Gastrocnemius medialis (tissue), 4 donors: Measurements from ENCODE around the gene STON2. TPM values are rescaled to one million over a fixed set of nuclear protein-coding genes. Genes with fewer than 3 reads are reported as not detected.

Experiments used
- ATAC-seq, 2 donors: fragments of 150-250 bp; one replicate each; pipeline ENCODE4 v1.9.1; 2016
- DNase-seq, 2 donors: peaks; one replicate each; pipeline ENCODE4 v3.0.0-alpha.2; 2019
- H3K27ac ChIP-seq, 4 donors: fragments of 200-600 bp; sonication (generic); 1 replicate in 1 of 4; 2 replicates in 3 of 4; pipeline ENCODE4 v1.5.1; 2016 to 2018; ENCODE audit warnings: mild to moderate bottlenecking in 2 of 4, moderate library complexity in 1 of 4
- H3K27me3 ChIP-seq, 3 donors: fragments of 200-600 bp; sonication (generic) in 2 of 3; 1 replicate in 1 of 3; 2 replicates in 2 of 3; pipeline versions ENCODE4 v1.5.1 to v1.6.0; 2016 to 2019; ENCODE audit warnings: mild to moderate bottlenecking in 1 of 3, moderate library complexity in 1 of 3
- H3K36me3 ChIP-seq, 2 donors: fragments of 200-600 bp; sonication (generic) in 1 of 2; one replicate each; pipeline ENCODE4 v1.5.1; 2017 to 2018
- H3K4me1 ChIP-seq, 2 donors: fragments of 200-600 bp; sonication (generic) in 1 of 2; one replicate each; pipeline ENCODE4 v1.5.1; 2016 to 2017; ENCODE audit warnings: mild to moderate bottlenecking in 2 of 2
- H3K4me3 ChIP-seq, 4 donors: fragments of 200-600 bp; sonication (generic) in 3 of 4; 1 replicate in 1 of 4; 2 replicates in 3 of 4; pipeline ENCODE4 v1.5.1; 2016 to 2019; ENCODE audit warnings: mild to moderate bottlenecking in 2 of 4
- H3K9me3 ChIP-seq, 3 donors: fragments of 200-600 bp; sonication (generic) in 2 of 3; 1 replicate in 1 of 3; 2 replicates in 2 of 3; pipeline ENCODE4 v1.5.1; 2016 to 2019
- POLR2A ChIP-seq, 2 donors: fragments of 450-650 bp; IDR thresholded peaks; one replicate each; pipeline ENCODE4 v1.6.1; 2017; ENCODE audit warnings: antibody characterized with exemption in 2 of 2, mild to moderate bottlenecking in 2 of 2, moderate library complexity in 2 of 2
- in situ Hi-C, 4 donors: fragments of 200-750 bp; cut with MboI; loops; one replicate each; pipeline versions ENCODE4 v1.15.0 to v1.8.0; 2017; ENCODE audit warnings: low sequenced_read_pairs in 4 of 4
- intact Hi-C: fragments of 100-400 bp; cut with DNase I; formaldehyde crosslinking; loops from one replicate; pipeline ENCODE4 v1.15.1; 2023; ENCODE audit warnings: low total_unique reads
- total RNA-seq, 4 donors: library from RNA; depleted of rRNA; stranded (reverse); fragments of >200 nt; gene quantifications; one replicate each; pipeline versions ENCODE4 v1.1.0 to v1.2.3, GENCODE V29; 2016
- TF ChIP-seq, protein P1 (sequence below), 5 experiments: fragments of 450-650 bp in 3 of 5; fragments of 200-600 bp in 2 of 5; sonication (generic) in 2 of 5; IDR thresholded peaks in 4 of 5; conservative IDR thresholded peaks in 1 of 5; 1 replicate in 4 of 5; 2 replicates in 1 of 5; pipeline ENCODE4 v1.5.1; 2016 to 2019; ENCODE audit warnings: antibody characterized with exemption in 5 of 5, mild to moderate bottlenecking in 3 of 5, moderate library complexity in 3 of 5

STON2 gene
- total RNA-seq, 4 donors from 2014 or later, result 60.2 to 198 (median 161) TPM

DNA sequence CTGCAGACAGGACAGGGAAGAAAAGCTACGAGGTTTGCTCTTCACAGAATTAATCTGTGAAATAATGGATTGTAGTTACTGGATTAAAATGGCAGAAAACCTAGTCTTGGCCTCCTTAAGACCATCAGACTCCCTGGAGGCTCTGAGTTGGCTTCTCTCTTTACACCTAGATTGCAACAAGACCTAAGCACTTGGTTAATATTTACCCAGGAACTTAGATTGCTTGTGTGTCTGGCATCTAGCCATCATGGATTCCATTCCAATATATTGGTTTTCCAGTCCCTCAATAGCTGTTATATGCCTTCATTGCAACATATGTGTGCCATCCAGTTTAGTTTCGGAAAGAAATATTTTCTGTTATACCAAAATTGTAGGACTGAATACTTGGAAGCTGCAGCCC, 177.4 kb downstream of the STON2 start:
- Histone ChIP-seq H3K27ac (peak overlapping the region in 1 of 4 donors; percentile 98), H3K9me3 (no peaks in the 10 kb centered on the region), H3K36me3 (no peaks in the 10 kb centered on the region), H3K27me3 (no peaks in the 10 kb centered on the region), H3K4me3 (no peak overlapping the region), H3K4me1 (peaks cover 18% of the 10 kb centered on the region in 2 donors)
- TF ChIP-seq POLR2A (IDR thresholded peaks at IDR 0.05), result no peak
- TF ChIP-seq, protein P1, sequence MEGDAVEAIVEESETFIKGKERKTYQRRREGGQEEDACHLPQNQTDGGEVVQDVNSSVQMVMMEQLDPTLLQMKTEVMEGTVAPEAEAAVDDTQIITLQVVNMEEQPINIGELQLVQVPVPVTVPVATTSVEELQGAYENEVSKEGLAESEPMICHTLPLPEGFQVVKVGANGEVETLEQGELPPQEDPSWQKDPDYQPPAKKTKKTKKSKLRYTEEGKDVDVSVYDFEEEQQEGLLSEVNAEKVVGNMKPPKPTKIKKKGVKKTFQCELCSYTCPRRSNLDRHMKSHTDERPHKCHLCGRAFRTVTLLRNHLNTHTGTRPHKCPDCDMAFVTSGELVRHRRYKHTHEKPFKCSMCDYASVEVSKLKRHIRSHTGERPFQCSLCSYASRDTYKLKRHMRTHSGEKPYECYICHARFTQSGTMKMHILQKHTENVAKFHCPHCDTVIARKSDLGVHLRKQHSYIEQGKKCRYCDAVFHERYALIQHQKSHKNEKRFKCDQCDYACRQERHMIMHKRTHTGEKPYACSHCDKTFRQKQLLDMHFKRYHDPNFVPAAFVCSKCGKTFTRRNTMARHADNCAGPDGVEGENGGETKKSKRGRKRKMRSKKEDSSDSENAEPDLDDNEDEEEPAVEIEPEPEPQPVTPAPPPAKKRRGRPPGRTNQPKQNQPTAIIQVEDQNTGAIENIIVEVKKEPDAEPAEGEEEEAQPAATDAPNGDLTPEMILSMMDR (IDR thresholded peaks at IDR 0.05 in 4 of 5, conservative IDR thresholded peaks at IDR 0.05 in 1 of 5), result no peak
- in situ Hi-C loops, result no loop called here
- intact Hi-C loops, result loop anchor here (5.0 kb wide), 2 partner anchors 230 to 310 kb away; partner anchors contain the start of gene SEL1L
- no peak for ATAC-seq
- DNase-seq, result no peak

DNA sequence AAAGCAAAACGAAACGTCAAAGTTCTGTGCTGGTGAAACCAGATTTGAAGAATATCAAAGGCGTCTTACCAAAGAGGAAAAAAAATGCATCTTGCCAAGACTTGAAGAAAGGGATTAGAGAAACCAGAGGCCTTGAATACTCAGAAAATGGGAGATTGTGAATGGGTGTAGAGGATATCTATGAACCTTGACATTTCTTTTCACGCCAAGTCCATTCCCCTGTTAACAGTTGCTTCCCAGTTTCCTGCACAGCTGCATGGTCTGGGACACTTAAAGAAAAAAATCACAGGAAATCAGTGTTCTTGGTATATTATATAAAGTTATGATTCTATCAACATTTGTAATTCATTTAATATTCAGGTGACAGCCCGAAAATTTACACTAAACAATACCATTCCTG, 178.0 kb downstream of the STON2 start:
- Histone ChIP-seq H3K27me3 (no peaks in the 10 kb centered on the region), H3K36me3 (no peaks in the 10 kb centered on the region), H3K9me3 (no peaks in the 10 kb centered on the region), H3K27ac (peak overlapping the region; percentile 92 to 98 (median 96)), H3K4me1 (peaks cover 23 to 24% of the 10 kb centered on the region in 2 donors), H3K4me3 (peak overlapping the region in 3 of 4 donors; percentile 58 to 93 (median 74))
- TF ChIP-seq, protein P1 (IDR thresholded peaks at IDR 0.05 in 4 of 5, conservative IDR thresholded peaks at IDR 0.05 in 1 of 5), result no peak
- no peak for TF ChIP-seq POLR2A (IDR thresholded peaks at IDR 0.05)
- intact Hi-C loops (loop anchor here (5.0 kb wide), 2 partner anchors 230 to 310 kb away; partner anchors contain the start of gene SEL1L), in situ Hi-C loops (no loop called here)
- DNase-seq (no peak), ATAC-seq (no peak)

DNA sequence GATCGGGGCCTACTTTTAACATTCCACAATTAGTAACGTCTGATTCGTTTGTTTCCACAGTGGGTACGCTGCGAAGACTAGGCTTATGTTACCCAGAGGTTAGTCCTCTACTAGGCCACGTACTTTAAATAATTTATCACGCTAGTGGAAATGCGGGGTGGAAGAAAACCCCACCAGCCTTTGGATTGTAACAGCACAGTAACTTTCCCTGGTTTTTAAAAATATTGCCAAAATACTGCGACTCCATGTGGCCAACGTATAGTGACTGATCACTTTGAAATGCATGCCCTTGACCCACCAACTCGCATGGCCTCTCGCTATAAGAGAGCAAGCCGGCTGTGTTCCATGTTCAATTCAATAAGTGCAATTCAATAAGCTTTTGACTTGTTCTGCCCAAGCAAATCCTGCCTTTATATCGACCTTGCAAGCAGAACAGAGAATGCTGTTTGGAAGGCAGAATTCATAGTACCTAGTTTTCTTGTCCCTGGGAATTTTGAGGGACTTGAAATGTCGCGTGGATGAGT, 178.5 kb downstream of the STON2 start:
- Histone ChIP-seq H3K27ac (peak overlapping the region; percentile 92 to 98 (median 96)), H3K4me1 (peaks cover 27 to 29% of the 10 kb centered on the region in 2 donors), H3K36me3 (no peaks in the 10 kb centered on the region), H3K27me3 (no peaks in the 10 kb centered on the region), H3K9me3 (no peaks in the 10 kb centered on the region), H3K4me3 (peak overlapping the region; percentile 58 to 93 (median 72))
- no peak for ATAC-seq
- no peak for TF ChIP-seq POLR2A (IDR thresholded peaks at IDR 0.05)
- TF ChIP-seq, protein P1 (IDR thresholded peaks at IDR 0.05 in 4 of 5, conservative IDR thresholded peaks at IDR 0.05 in 1 of 5), result no peak
- in situ Hi-C loops, result no loop called here
- no peak for DNase-seq
- intact Hi-C loops, result loop anchor here (5.0 kb wide), 2 partner anchors 231 to 311 kb away; partner anchors contain the start of gene SEL1L

DNA sequence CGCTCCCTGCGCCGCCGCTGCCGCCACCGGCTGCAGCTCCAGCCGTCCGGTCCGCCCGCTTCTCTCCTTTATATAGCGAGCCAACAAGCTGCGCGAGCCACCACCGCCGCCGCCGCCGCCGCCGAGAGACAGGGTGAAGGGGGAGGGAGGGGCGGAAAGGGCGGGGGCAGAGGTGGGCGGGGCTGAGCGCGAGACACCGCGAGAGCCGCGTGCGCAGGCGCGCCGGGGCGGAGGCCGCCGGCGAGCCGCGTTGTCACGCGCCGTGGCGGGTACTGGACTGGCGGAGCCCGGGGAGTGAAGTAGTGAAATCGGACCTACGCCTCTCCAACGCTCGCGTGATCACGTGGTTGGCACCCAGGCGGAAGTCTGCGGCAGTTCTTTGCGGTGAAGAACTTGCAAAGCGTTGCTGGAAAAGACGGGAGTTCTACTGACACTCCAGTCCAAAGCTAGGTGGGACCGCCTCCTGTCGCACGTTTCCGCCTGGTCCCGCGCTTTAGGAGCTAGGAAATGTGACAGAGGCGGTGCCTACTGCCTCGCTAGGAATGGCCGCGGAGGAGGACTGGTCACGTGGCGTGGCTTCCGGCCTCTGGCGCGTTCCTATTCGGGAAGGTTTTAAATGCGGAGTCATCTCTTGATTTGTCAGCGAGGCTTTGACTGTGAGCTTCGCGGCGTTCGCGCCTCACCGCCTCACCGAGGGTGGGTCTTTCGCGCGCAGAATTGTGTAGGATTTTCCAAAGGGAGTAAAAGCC, 179.1 kb downstream of the STON2 start, which contains the start of gene GTF2A1:
Gene GTF2A1 (minus strand): TSS at position 130 of the 749 bp plus-strand sequence. CDS start 441 bp downstream, outside the sequence.
- Histone ChIP-seq H3K4me1 (peaks cover 27 to 30% of the 10 kb centered on the region in 2 donors), H3K36me3 (peaks cover 0 to 2% of the 10 kb centered on the region in 2 donors), H3K27ac (peak within 1 kb of the TSS; percentile 92 to 98 (median 96)), H3K27me3 (no peaks in the 10 kb centered on the region), H3K9me3 (no peaks in the 10 kb centered on the region), H3K4me3 (peak within 1 kb of the TSS; percentile 74 to 93 (median 90))
- in situ Hi-C loops, result no loop called here
- DNase-seq (peak; percentile 94), ATAC-seq (peak; percentile 83)
- TF ChIP-seq, protein P1 (IDR thresholded peaks at IDR 0.05 in 4 of 5, conservative IDR thresholded peaks at IDR 0.05 in 1 of 5), result no peak
- peak; percentile 84 to 86 for TF ChIP-seq POLR2A (IDR thresholded peaks at IDR 0.05)
- intact Hi-C loops, result loop anchor here (5.0 kb wide), 2 partner anchors 231 to 311 kb away; partner anchors contain the start of gene SEL1L
